ENCODE data around the gene SEC14L2. TPM values are rescaled to one million over a fixed set of nuclear protein-coding genes. Genes with fewer than 3 reads are reported as not detected.

Gene SEC14L2
- total RNA-seq, 1 donor from 2014 or later: 14.5 TPM

- Histone ChIP-seq H3K4me1 (ENCODE audit: insufficient read depth, low read length) (no peaks in the 10 kb centered on the region), H3K79me2 (ENCODE audit: insufficient read depth, low read length) (peaks cover 10% of the 10 kb centered on the region), H3K4me2 (ENCODE audit: low read length) (no peak overlapping the region), H3K4me3 (ENCODE audit: insufficient read depth, low read depth, low read length) (no peak overlapping the region), H3K9ac (ENCODE audit: low read length) (no peak overlapping the region), H3K36me3 (ENCODE audit: insufficient read depth, low read length) (peaks cover 61% of the 10 kb centered on the region), H3K9me3 (ENCODE audit: insufficient read depth, low read depth, low read length) (no peaks in the 10 kb centered on the region), H2AFZ (ENCODE audit: low read depth, low read length) (no peak overlapping the region), H3K27ac (ENCODE audit: low read depth, low read length) (no peak overlapping the region), H4K20me1 (ENCODE audit: insufficient read depth, low read length) (no peaks in the 10 kb centered on the region), H3K27me3 (ENCODE audit: insufficient read depth, low read length) (no peaks in the 10 kb centered on the region)
- no peak overlapping the region for H3K4me3 Mint-ChIP-seq (ENCODE audit: unreplicated experiment)
- peaks cover 2% of the 10 kb centered on the region for H3K4me1 Mint-ChIP-seq (ENCODE audit: low read depth, unreplicated experiment)
- H3K9me3 Mint-ChIP-seq (ENCODE audit: unreplicated experiment): no peaks in the 10 kb centered on the region
- TF ChIP-seq EZH2 (IDR thresholded peaks at IDR 0.05; ENCODE audit: insufficient read depth, low read length) (no peak), CTCF (IDR thresholded peaks at IDR 0.05; ENCODE audit: insufficient read depth, low read depth, low read length) (no peak)
- H3K36me3 Mint-ChIP-seq (ENCODE audit: low read depth, unreplicated experiment): peaks cover 30% of the 10 kb centered on the region
- H3K27me3 Mint-ChIP-seq (ENCODE audit: low read depth, unreplicated experiment): no peaks in the 10 kb centered on the region
- FAIRE-seq: no peak
- DNase-seq (ENCODE audit: low read depth): no peak
- no peak overlapping the region for H3K27ac Mint-ChIP-seq (ENCODE audit: unreplicated experiment)
These were observed 17.8 kb downstream of the SEC14L2 start for GRCh38 chr22:30414525-30415047.

GRCh38 chr22:30416403-30416802 is 19.6 kb downstream of the SEC14L2 start:
- H3K4me3 ChIP-seq (ENCODE audit: insufficient read depth, low read depth, low read length): no peak overlapping the region
- H3K4me2 ChIP-seq (ENCODE audit: low read length): no peak overlapping the region
- no peak overlapping the region for H3K9ac ChIP-seq (ENCODE audit: low read length)
- H3K27me3 ChIP-seq (ENCODE audit: insufficient read depth, low read length): no peaks in the 10 kb centered on the region
- peak overlapping the region; percentile 34 for H3K27ac Mint-ChIP-seq (ENCODE audit: unreplicated experiment)
- H2AFZ ChIP-seq (ENCODE audit: low read depth, low read length): no peak overlapping the region
- no peaks in the 10 kb centered on the region for H3K9me3 ChIP-seq (ENCODE audit: insufficient read depth, low read depth, low read length)
- no peak for TF ChIP-seq CTCF (IDR thresholded peaks at IDR 0.05; ENCODE audit: insufficient read depth, low read depth, low read length)
- no peak for TF ChIP-seq EZH2 (IDR thresholded peaks at IDR 0.05; ENCODE audit: insufficient read depth, low read length)
- no peak for DNase-seq (ENCODE audit: low read depth)
- peaks cover 51% of the 10 kb centered on the region for H3K36me3 ChIP-seq (ENCODE audit: insufficient read depth, low read length)
- H3K4me1 ChIP-seq (ENCODE audit: insufficient read depth, low read length): peaks cover 15% of the 10 kb centered on the region
- H3K27me3 Mint-ChIP-seq (ENCODE audit: low read depth, unreplicated experiment): no peaks in the 10 kb centered on the region
- peaks cover 10% of the 10 kb centered on the region for H3K79me2 ChIP-seq (ENCODE audit: insufficient read depth, low read length)
- FAIRE-seq: no peak
- H3K4me1 Mint-ChIP-seq (ENCODE audit: low read depth, unreplicated experiment): peaks cover 16% of the 10 kb centered on the region
- peaks cover 26% of the 10 kb centered on the region for H3K36me3 Mint-ChIP-seq (ENCODE audit: low read depth, unreplicated experiment)
- no peaks in the 10 kb centered on the region for H4K20me1 ChIP-seq (ENCODE audit: insufficient read depth, low read length)
- H3K4me3 Mint-ChIP-seq (ENCODE audit: unreplicated experiment): no peak overlapping the region
- H3K9me3 Mint-ChIP-seq (ENCODE audit: unreplicated experiment): no peaks in the 10 kb centered on the region
- H3K27ac ChIP-seq (ENCODE audit: low read depth, low read length): no peak overlapping the region

- no peak overlapping the region for H3K4me2 ChIP-seq (ENCODE audit: low read length)
- H3K27ac ChIP-seq (ENCODE audit: low read depth, low read length): no peak overlapping the region
- peaks cover 8% of the 10 kb centered on the region for H3K79me2 ChIP-seq (ENCODE audit: insufficient read depth, low read length)
- H3K4me1 ChIP-seq (ENCODE audit: insufficient read depth, low read length): peaks cover 19% of the 10 kb centered on the region
- no peak overlapping the region for H3K4me3 Mint-ChIP-seq (ENCODE audit: unreplicated experiment)
- H3K9me3 Mint-ChIP-seq (ENCODE audit: unreplicated experiment): no peaks in the 10 kb centered on the region
- H3K9ac ChIP-seq (ENCODE audit: low read length): no peak overlapping the region
- H3K4me3 ChIP-seq (ENCODE audit: insufficient read depth, low read depth, low read length): no peak overlapping the region
- no peaks in the 10 kb centered on the region for H3K9me3 ChIP-seq (ENCODE audit: insufficient read depth, low read depth, low read length)
- FAIRE-seq (no peak), DNase-seq (ENCODE audit: low read depth) (no peak)
- H4K20me1 ChIP-seq (ENCODE audit: insufficient read depth, low read length): no peaks in the 10 kb centered on the region
- peaks cover 51% of the 10 kb centered on the region for H3K36me3 ChIP-seq (ENCODE audit: insufficient read depth, low read length)
- H3K27me3 Mint-ChIP-seq (ENCODE audit: low read depth, unreplicated experiment): no peaks in the 10 kb centered on the region
- H3K27ac Mint-ChIP-seq (ENCODE audit: unreplicated experiment): peak overlapping the region; percentile 34
- no peaks in the 10 kb centered on the region for H3K27me3 ChIP-seq (ENCODE audit: insufficient read depth, low read length)
- no peak overlapping the region for H2AFZ ChIP-seq (ENCODE audit: low read depth, low read length)
- peaks cover 21% of the 10 kb centered on the region for H3K4me1 Mint-ChIP-seq (ENCODE audit: low read depth, unreplicated experiment)
- no peak for TF ChIP-seq CTCF (IDR thresholded peaks at IDR 0.05; ENCODE audit: insufficient read depth, low read depth, low read length)
- no peak for TF ChIP-seq EZH2 (IDR thresholded peaks at IDR 0.05; ENCODE audit: insufficient read depth, low read length)
- peaks cover 24% of the 10 kb centered on the region for H3K36me3 Mint-ChIP-seq (ENCODE audit: low read depth, unreplicated experiment)
These were observed 20.0 kb downstream of the SEC14L2 start for GRCh38 chr22:30416837-30417236.

All from astrocyte (in vitro differentiated cells and primary cell).